Measurements from ENCODE around the gene MUC20.
"Not testable (repeated sequence)": the region's sequence is repeated elsewhere in the genome, so short reads cannot be mapped to it uniquely, and the experiment has no call there.

GRCh38 chr3:195680690-195681089, 40.1 kb upstream of the MUC20 start:
- not testable (repeated sequence) for TF ChIP-seq CTCF, POLR2A (IDR thresholded peaks at IDR 0.05)

Data from testis (tissue), 2 donors.